GM12801 (cell line): Measurements from ENCODE around the gene TIGIT.

Experiments used
- CTCF ChIP-seq: IDR thresholded peaks from one replicate; pipeline ENCODE4 v1.5.1; 2011; ENCODE audit warnings: control low read depth; ENCODE audit not compliant: insufficient read length; ENCODE audit errors: extremely low read depth

TIGIT gene

DNA sequence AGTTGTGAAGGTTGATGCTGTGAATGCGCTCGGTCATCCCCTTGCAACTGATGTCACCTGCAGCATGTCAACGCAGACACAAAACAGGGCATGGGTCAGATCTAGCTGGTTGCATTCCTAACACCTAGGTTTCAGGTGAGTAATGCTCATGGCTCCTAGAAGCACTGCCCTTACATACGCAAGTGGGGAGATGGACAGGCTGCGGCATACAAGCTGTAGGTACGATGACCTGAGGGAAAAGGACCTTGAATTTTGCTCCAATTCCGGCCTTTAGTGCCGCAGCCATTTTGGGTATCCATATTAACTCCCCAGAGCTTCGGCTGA is 58.0 kb downstream of the TIGIT start:
- no peak for TF ChIP-seq CTCF

DNA sequence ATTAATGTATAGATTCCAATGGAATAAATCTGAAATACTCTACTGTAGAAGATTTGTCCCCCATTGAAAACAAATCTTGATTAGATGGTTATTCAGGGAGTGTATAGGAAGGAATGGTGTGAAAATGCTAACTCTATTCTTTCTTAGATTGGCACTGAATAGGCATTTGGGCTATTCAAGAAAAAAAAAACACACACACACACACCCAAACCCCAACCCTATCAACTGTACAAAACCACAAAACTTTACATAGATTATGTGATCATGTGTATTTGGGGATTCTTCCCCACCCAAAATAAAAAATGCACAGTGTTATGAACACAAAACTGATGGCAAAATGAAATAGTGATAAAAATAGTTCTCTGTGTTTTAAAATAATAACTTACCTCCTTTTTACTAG is 61.8 kb downstream of the TIGIT start:
- TF ChIP-seq CTCF = no peak

DNA sequence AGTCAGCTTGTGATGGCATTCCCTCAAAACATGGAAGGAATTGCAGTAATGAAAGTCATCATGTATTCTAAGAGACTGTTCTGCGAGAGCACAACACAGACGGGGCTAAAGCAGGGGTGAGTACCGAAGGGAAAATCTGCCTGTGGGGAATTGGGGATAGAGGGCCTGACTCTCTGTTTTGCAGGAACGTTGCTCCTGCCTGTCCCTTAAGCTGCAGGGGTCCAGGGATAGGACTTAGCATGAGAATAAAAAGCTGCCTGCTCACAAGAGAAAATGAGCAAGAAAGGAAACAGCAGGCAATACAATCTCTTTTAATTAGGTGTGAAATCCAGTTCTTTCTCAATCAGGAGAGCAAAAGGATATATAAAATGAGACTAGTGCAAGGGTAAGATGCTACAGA is 62.2 kb downstream of the TIGIT start:
- no peak for TF ChIP-seq CTCF

DNA sequence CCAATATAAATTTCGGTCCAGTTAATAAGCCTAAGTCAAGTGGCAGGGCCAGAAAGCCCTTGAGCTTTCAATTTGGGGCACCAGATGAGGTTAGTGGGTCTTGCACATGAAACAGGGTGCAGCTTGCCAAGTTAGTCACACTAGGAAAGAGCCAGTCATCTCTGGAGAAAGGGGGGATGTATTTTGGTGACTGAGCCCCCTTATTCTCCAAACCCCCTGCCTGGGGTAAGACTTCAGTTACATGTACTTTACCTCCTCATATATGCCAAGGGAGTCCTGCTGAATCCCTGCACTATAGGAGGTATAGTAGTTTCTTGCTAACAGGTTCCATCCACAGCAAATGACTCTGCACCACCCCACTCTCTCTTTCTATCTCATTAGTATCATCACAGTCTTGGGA is 62.7 kb downstream of the TIGIT start:
- TF ChIP-seq CTCF = no peak
